SK-N-SH (cell line): ENCODE measurements around the gene PODN.

ENCODE experiments used
- CTCF ChIP-seq: fragments of 200-600 bp; sonication (generic); IDR thresholded peaks from 2 replicates; pipeline ENCODE4 v1.6.1; 2017; ENCODE audit warnings: antibody characterized with exemption, mild to moderate bottlenecking, moderate library complexity
- ELF1 ChIP-seq: IDR thresholded peaks from 2 replicates; pipeline ENCODE4 v1.4.0; 2012
- EP300 ChIP-seq, 2 experiments: IDR thresholded peaks; 2 replicates each; pipeline versions ENCODE4 v1.4.0 to v1.6.1; 2012; ENCODE audit warnings: borderline replicate concordance in 1 of 2, low read depth in 1 of 2, low read length in 1 of 2
- EZH2phosphoT487 ChIP-seq: fragments of 200-600 bp; sonication (generic); IDR thresholded peaks from 2 replicates; pipeline ENCODE4 v1.6.1; 2017; ENCODE audit warnings: low read depth, mixed run types, mild to moderate bottlenecking, antibody characterized with exemption, moderate library complexity, borderline replicate concordance
- NRF1 ChIP-seq: IDR thresholded peaks from 2 replicates; pipeline ENCODE4 v1.6.1; 2012; ENCODE audit warnings: low read depth, mild to moderate bottlenecking, low read length
- PBX3 ChIP-seq: IDR thresholded peaks from 2 replicates; pipeline ENCODE4; 2012
- POLR2AphosphoS5 ChIP-seq: IDR thresholded peaks from 2 replicates; pipeline ENCODE4 v1.6.1; 2012; ENCODE audit warnings: low read depth, low read length
- RAD21 ChIP-seq: IDR thresholded peaks from 2 replicates; pipeline ENCODE4 v1.6.1; 2012; ENCODE audit warnings: mild to moderate bottlenecking, low read length
- SIN3A ChIP-seq: IDR thresholded peaks from 2 replicates; pipeline ENCODE4 v1.6.1; 2012; ENCODE audit warnings: low read depth, mild to moderate bottlenecking, low read length, moderate library complexity, borderline replicate concordance
- TAF1 ChIP-seq: IDR thresholded peaks from 2 replicates; pipeline ENCODE4 v1.6.1; 2012; ENCODE audit warnings: low read depth, mild to moderate bottlenecking, low read length, moderate library complexity, borderline replicate concordance
- YY1 ChIP-seq: IDR thresholded peaks from 2 replicates; pipeline ENCODE4 v1.4.0; 2012; ENCODE audit warnings: low read depth, mild to moderate bottlenecking
- TF ChIP-seq, protein P1 (sequence below): fragments of 150-350 bp; IDR thresholded peaks from 2 replicates; pipeline ENCODE4 v1.6.1; 2017; ENCODE audit warnings: antibody characterized with exemption, low read length, low read depth, borderline replicate concordance
- TF ChIP-seq, protein P2 (sequence below): IDR thresholded peaks from 2 replicates; pipeline ENCODE4 v1.4.0; 2012; ENCODE audit warnings: low read depth

GRCh38 chr1:53114090-53114489 is 52.1 kb downstream of the PODN start:
- no peak for TF ChIP-seq YY1
- no peak for TF ChIP-seq RAD21
- TF ChIP-seq, protein P1, sequence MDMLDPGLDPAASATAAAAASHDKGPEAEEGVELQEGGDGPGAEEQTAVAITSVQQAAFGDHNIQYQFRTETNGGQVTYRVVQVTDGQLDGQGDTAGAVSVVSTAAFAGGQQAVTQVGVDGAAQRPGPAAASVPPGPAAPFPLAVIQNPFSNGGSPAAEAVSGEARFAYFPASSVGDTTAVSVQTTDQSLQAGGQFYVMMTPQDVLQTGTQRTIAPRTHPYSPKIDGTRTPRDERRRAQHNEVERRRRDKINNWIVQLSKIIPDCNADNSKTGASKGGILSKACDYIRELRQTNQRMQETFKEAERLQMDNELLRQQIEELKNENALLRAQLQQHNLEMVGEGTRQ: no peak
- no peak for TF ChIP-seq POLR2AphosphoS5
- no peak for TF ChIP-seq ELF1
- TF ChIP-seq CTCF: no peak
- no peak for TF ChIP-seq PBX3
- no peak for TF ChIP-seq EP300 (IDR thresholded peaks at IDR 0.05; ENCODE audit: borderline replicate concordance in 1 of 2, low read depth in 1 of 2, low read length in 1 of 2)
- TF ChIP-seq EZH2phosphoT487: no peak
- TF ChIP-seq NRF1: no peak
- no peak for TF ChIP-seq SIN3A
- TF ChIP-seq, protein P2, sequence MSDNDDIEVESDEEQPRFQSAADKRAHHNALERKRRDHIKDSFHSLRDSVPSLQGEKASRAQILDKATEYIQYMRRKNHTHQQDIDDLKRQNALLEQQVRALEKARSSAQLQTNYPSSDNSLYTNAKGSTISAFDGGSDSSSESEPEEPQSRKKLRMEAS: no peak
- no peak for TF ChIP-seq TAF1
